Measurements from ENCODE around the gene NXPH3.

The NXPH3 gene

GRCh38 chr17:49592263-49592662, 16.6 kb downstream of the NXPH3 start:
- no peak for DNase-seq (ENCODE audit: low spot score)

GRCh38 chr17:49595328-49595727, 19.7 kb downstream of the NXPH3 start:
- DNase-seq (ENCODE audit: low spot score): no peak

- no peak for DNase-seq (ENCODE audit: low spot score)
These were observed 20.3 kb downstream of the NXPH3 start for GRCh38 chr17:49595980-49596379.

GRCh38 chr17:49596613-49597244, 21.1 kb downstream of the NXPH3 start:
- no peak for DNase-seq (ENCODE audit: low spot score)

GRCh38 chr17:49597436-49597835, 21.8 kb downstream of the NXPH3 start:
- DNase-seq (ENCODE audit: low spot score): no peak

GRCh38 chr17:49597928-49598655, 22.4 kb downstream of the NXPH3 start:
- DNase-seq (ENCODE audit: low spot score): no peak

GRCh38 chr17:49598918-49599317, 23.2 kb downstream of the NXPH3 start:
- no peak for DNase-seq (ENCODE audit: low spot score)

- no peak for DNase-seq (ENCODE audit: low spot score)
These were observed 25.3 kb downstream of the NXPH3 start for GRCh38 chr17:49600949-49601348.

- DNase-seq (ENCODE audit: low spot score): no peak
These were observed 27.1 kb downstream of the NXPH3 start for GRCh38 chr17:49602783-49603182.

- DNase-seq (ENCODE audit: low spot score): no peak
These were observed 27.6 kb downstream of the NXPH3 start for GRCh38 chr17:49603238-49603637.

GRCh38 chr17:49603720-49604119, 28.0 kb downstream of the NXPH3 start:
- DNase-seq (ENCODE audit: low spot score): no peak

GRCh38 chr17:49604314-49604869, 28.7 kb downstream of the NXPH3 start:
- DNase-seq (ENCODE audit: low spot score): no peak

GRCh38 chr17:49610883-49611584, 35.4 kb downstream of the NXPH3 start:
- DNase-seq (ENCODE audit: low spot score): no peak

- no peak for DNase-seq (ENCODE audit: low spot score)
These were observed 37.1 kb downstream of the NXPH3 start for GRCh38 chr17:49612726-49613125.

- no peak for DNase-seq (ENCODE audit: low spot score)
These were observed 37.6 kb downstream of the NXPH3 start for GRCh38 chr17:49613182-49613800.

GRCh38 chr17:49616086-49616485, 40.4 kb downstream of the NXPH3 start:
- DNase-seq (ENCODE audit: low spot score): no peak

GRCh38 chr17:49616601-49617131, 41.0 kb downstream of the NXPH3 start:
- peak; percentile 81 for DNase-seq (ENCODE audit: low spot score)

GRCh38 chr17:49618028-49618611, 42.4 kb downstream of the NXPH3 start:
- no peak for DNase-seq (ENCODE audit: low spot score)

- no peak for DNase-seq (ENCODE audit: low spot score)
These were observed 45.7 kb downstream of the NXPH3 start for GRCh38 chr17:49621420-49621819.

GRCh38 chr17:49621946-49622529, 46.4 kb downstream of the NXPH3 start:
- DNase-seq (ENCODE audit: low spot score): no peak

- DNase-seq (ENCODE audit: low spot score): peak; percentile 50
These were observed 49.2 kb downstream of the NXPH3 start for GRCh38 chr17:49624896-49625295.

All from GM03348 (cell line).